Measurements from ENCODE around the gene KSR2.
"Not testable (repeated sequence)": the region's sequence is repeated elsewhere in the genome, so short reads cannot be mapped to it uniquely, and the experiment has no call there.

The KSR2 gene

DNA sequence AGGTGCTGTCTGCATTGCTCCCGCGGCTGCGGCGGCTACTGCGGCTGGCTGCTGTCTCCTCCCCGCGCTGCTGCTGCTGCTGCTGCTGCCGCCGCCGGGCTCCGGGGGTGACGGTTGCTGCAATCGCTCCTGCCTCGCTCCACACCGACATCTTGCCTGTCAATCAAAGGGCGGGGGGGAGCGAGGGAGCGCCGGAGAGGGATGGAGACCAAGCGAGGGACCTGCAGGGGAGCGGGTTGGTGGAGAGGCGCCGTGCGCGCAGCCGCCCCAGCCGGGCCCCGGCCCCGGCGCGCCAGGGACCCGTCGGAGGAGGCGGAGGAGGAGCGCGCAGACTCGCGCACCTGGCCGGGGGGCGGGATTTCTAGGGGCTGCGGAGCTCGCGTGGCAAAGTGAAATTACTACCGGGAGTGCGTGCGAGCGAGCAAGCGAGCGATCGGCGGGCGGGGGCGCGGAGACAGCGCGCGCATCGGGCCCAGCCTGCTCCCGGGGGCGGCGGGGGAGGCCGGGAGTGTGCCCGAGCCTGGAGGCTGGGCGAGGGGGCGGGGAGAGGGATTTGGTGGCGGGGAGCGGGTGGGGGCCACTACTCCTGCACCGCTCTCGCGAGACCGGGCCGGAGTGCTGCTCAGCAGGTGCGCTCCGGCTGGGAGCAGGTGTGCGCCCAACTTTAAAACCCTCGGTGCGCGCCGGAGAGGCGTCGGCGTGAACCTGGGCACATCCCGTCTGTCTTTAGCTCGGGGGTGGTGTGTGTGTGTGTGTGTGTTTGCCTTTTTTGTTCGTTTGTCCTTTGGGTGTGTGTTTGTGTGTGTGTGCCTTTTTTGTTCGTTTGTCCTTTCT, at the start of gene KSR2:
KSR2 (minus strand) TSS at position 165 of the 834 bp plus-strand sequence. CDS start 735 bp downstream, outside the sequence.
- peak; percentile 96 for DNase-seq

DNA sequence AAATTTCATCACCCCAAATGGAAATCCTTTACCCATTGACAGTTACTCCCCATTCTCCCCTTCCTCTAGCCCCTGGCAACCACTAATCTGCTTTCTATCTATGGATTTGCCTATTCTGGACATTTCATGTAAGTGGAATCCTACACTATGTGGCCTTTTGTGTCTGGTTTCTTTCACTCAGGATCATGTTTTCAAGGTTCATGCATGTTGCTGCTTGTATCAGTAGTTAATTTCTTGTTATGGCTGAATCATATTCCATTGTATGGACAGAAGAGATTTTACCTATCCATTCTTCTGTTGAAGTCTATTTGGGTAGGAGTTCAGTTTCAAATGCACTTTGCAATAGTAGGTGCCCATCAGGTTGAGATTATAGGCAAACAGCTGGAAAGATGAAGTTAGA, 49.1 kb upstream of the KSR2 start:
- DNase-seq = no peak

DNA sequence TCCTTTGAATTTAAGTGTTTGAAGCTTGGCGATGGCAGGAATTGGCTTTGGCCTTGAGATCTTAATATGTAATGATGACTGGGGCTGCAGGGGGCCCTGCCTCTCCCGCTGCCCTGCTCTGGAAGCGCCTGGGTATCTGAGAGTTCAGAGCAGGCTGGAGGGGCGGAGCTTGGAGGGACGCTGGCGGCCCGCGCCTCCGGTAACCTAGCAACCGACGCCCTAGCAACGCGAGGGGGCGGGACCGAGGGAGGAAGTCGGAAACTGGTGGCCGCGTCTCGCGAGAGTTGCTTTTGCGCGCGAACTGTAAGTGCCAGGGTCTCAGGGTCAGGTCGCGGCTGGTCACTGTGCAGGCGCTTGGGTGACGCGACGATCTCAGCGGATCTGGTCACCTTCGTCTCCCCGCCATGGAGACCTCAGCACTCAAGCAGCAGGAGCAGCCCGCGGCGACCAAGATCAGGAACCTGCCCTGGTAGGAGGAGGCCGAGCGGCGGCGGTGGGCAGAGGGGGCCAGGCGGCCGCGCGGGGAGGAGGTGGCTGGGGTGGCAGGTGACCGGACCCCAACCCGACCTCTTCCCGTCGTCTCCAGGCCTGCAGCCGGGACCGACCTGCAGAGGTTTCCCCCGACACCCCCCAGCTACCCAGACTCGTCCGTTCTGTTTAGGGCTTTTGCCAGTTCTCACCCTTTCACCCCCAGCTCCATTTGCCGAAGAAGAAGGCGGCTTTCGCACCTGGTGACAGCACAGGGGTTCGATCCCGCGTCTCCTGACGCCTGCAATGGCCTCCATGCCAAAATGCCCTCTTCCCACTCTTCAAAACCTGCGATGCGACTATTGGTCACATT, 47.9 kb upstream of the KSR2 start, which contains the start of gene RFC5:
RFC5 (plus strand) TSS at position 280 of the 841 bp plus-strand sequence; CDS start at position 405, 125 bp downstream.
- DNase-seq = peak; percentile 97

DNA sequence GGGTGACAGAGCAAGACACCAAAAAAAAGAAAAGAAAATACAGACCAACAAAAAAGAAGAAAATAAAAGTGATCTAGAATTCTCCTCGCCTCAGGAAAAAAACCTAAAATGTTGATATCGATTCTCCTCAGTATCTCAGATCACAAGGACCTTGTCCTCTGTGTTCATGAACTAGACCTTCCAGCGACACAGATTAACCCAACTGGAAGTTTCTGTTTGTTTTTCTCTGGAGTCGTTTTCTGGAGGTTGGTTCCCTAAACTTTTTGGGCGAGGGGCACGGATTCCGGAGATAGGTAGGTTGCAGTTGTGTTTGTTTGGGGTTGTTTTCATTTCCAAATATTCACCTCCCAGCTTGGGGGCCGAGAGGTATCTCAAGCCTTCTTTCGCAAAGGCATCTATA, 47.2 kb upstream of the KSR2 start:
- no peak for DNase-seq

DNA sequence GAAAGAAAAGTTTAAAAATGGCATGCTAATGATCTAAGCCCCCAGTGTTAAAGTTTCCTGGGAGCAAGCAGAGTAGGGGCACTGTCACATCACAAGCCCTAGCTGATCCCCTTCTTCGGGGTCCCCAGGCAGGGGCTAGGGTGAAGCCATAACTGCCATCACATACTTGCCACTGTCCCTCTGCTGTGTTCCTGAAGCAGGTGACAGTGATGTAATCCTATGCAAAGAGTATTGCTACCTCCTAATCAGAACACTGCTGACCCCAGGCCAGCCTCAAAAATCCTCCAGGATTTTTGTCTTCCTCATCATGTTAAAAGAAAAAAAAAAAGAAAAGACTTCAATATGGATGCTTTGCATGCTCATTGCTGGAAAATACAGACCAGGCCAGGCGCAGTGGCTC, 46.5 kb upstream of the KSR2 start:
- no peak for DNase-seq

DNA sequence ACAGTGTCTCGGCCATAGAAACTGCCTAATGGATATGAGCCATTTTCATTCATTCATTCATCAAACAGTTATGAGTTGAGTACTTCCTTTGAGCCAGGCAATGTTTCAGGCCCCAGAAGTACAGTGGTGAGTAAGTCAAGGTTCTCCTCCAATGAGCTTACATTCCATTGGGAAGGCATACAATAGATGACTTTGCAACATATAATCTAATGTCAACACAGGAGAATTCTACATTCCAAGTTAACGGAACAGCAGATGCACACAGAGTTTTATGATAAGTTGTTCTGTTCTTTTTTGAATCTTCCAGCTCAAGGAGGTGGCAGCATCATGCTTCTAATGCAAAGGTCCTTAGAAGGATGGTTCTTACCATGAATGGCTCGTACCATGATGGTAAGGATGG, 44.5 kb upstream of the KSR2 start:
- no peak for DNase-seq

DNA sequence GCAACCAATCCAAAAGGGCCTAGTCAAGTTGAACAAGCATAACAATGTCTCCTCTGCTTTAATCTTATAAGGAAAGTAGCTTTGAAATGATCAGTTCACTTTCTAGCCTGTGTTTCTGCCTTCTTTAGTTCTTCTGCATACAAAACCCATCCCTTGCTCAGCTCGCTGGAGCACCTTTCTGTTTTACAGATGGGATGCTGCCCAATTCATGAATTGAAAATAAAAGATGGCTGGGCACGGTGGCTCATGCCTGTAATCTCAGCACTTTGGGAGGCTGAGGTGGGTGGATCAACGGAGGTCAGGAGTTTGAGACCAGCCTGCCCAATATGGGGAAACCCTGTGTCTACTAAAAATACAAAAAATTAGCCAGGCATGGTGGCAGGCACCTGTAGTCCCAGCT, 43.2 kb upstream of the KSR2 start:
- no peak for DNase-seq

DNA sequence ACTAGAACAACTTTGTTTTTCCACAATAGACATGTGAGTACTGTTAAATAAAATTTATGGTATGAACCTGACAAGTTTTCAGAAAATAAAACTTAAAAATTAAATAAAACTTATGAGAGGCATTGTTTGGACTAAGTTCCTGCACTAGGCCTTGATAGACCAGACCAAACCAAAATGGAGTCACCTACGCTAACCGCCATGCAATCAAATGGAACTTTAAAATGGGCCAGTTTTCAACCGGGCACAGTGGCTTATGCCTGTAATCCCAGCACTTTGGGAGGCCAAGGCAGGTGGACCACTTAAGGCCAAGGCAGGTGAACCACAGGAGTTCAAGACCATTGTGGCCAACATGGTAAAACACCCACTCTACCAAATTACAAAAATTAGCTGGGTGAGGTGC, 42.6 kb upstream of the KSR2 start:
- DNase-seq = no peak

DNA sequence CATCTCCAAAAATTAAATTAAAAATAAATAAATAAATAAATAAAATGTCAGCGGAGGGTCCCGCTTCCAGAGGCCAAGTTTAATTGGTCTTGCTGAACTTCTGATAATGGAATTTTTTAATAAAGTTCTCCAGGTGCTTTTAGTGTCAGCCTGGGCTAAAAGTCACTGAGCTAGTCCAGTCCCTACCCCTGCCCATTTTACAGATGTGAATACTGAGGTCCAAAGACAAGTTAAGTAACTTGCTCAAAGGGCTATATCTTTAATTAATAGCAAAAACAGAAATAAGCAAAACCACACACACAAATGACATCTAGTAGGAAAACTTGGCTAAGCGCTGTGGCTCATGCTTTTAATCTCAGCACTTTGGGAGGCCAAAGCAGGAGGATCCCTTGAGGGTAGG, 42.1 kb upstream of the KSR2 start:
- no peak for DNase-seq

DNA sequence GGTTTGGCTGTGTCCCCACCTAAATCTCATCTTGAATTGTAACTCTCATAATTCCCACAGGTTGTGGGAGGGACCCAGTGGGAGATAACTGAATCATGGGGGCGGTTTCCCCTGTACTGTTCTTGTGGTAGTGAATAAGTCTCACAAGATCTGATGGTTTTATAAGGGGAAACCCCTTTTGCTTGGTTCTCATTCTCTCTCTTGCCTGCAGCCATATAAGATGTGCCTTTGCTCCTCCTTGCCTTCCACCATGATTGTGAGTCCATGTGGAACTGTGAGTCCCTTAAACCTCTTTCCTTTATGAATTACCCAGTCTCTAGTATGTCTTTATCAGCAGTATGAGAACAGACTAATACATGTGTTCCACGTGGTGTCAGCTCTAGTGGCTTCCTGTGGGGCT, 31.0 kb upstream of the KSR2 start:
- DNase-seq = not testable (repeated sequence)

DNA sequence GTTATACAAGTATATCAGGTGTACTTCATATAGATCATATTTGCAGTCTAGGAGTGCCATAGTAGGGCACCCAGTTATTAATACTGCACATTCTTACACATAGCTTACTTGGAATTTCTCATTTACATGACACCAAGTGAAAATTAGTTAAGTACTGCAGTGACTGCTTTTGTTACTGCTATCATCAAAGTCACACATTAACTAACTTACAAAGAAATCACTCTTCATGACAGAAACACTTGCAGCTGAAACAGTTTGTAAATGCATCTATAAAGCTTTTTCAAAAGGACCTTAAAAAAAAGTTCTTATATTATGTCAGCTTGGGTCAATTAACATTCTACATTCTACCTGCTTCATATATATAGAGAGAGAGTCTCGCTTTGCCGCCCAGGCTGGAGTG, 29.9 kb upstream of the KSR2 start:
- no peak for DNase-seq

DNA sequence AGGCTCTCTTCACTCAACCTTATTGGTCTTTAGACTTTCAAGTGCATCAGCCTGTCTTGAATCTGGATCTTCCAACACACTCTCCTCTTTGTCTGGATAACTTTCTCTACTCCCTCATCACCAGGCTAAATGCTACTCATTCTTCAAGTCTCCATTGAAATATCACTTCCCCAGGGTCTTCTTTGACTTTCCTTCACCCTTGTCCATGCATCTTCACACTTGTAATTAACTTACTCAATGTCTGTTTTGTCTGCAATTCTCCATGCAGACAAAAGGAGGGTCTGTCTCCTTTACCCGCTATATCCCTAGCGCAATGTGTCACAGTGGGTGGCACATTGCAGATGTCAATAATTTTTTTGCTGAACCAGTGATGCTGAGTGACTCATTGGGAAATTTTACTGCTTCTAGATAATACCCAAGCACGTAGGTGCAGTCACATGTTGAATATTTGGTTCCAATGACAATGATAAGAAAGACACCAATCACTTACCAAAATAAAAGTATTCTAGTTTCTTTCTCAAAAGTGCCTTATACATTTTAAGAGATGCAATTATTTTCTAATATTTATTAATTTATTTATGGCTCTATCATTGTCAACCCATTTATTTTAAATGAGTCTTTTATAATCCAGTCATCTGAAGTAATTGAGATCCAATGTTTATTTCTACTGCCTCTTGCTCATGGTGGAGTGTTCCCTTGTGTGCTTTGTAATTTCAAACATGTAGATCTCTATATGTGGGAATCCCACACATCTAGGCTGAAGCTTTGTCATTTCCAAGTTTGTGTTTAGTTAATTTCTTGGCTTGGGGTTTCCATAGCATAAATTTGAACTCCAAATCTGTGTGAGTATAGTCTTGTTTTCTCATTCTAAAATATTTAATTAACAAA, 26.0 kb upstream of the KSR2 start:
- no peak for DNase-seq

DNA sequence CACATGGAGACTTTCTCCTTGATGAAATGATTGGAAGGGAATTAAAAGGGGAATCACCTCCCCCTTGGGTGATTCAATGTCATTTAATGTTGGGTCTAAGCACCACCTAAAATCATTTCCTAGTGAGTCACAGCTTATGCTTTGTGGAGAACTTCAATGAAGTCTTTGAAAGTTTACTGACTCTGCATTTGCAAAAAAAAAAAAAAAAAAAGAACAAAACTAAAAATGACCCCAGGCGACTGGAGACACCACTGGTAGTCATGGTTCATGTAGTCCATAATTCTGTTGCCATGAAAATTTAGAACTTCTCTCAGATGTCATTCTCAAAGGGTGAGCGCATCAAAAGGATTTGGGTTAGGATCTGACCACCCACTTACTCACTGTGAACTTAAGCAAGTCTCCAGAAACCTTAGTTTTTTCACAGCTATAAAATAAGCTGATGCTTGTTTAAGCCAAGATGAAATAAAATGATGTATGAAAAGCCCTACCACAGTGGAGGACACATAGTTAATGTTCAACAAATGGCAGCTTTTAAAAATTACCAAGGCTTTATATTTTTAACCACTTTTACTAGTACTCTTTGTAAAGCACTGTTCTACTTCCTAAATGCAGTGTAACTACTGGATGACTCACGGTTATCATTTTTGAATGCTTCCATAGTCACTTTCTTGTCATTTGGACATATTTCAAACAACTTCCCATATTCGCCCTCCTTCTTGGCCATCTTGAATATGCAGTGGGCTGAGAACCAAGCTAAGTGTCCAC, 18.1 kb upstream of the KSR2 start:
- no peak for DNase-seq

DNA sequence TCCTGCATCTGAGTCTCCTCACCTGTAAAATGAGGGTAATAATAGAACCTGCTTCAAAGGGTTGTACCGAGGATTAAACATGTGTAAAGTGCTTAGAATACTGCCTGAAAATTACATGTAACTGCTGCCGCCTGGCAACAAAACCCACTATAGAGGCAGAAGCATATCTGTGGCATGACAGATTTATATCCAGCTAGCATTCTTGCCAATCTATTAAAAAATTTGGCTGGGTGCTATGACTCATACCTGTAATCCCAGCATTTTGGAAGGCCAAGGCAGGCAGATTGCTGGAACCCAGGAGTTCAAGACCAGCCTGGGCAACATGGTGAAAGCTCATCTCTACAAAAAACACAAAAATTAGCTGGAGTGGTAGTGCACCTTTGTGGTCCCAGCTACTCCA, 16.4 kb upstream of the KSR2 start:
- DNase-seq = no peak

DNA sequence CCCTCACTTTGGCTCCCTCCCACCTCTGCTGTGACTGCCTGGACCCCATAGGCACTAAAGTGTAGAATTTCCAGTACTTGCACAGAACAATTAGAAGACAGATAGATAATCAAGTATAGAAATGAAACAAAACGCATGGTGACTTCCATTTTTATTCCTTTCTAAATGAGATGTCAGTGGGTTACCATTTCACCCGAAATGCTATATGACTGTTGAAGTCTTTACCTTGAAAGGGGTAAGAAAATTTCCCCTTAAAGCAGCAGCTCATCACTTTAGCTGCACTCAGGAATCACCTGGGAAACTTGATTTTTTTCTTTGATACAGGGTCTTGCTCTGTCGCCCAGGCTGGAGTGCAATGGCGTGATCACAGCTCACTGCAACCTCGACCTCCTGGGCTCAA, 12.5 kb upstream of the KSR2 start:
- no peak for DNase-seq

DNA sequence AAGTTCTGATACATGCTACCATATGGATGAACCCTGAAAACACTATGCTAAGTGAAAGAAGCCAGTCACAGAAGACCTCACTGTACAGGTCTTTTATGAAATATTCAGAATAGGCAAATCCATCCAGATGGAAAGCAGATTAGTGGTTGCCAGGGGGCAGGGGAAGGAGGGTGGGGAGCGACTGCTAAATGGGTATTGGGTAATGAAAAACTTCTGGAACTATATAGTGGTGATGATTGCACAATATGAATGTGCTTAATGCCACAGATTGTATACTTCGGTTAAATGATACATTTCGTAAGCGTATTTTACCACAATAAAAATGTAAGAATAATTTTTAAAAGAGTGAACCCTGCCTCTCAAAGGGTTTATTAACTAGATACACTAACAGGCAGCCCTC, 11.8 kb upstream of the KSR2 start:
- no peak for DNase-seq

DNA sequence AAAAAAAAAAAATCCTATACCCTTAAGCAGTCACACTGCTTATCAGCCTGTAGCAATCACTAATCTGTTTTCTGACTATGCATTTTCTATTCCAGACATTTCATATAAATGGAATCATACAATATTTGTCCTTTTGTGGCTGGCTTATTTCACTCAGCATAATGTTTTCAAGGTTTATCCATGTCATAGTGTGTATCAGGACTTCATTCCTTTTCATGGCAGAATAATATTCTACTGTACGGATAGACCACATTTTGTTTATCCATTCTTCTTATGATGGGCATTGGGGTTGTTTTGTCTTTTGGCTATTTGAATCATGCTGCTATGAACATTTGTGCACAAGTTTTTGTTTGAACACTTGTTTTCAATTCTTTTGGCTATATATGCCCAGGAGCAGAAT, 8.6 kb upstream of the KSR2 start:
- DNase-seq = no peak

DNA sequence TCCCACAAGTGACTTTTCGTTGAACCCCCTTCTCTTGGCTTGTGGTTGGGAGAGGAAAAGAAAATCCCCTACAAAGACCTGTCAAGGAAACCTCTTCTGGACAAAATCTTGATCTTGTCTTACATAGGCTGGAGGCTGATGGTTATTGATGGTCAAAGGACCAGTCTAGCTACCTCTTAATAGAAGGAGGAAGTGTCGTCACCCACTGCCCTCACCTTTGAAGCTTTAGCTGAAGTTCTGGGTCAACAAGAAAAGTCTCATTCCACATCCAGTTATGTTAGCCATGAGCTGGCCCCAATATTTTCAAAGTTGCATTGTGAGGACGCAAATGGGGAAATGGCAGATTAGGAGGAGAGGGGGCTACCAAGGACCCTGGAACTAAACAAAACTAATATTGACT, 6.2 kb upstream of the KSR2 start:
- no peak for DNase-seq

DNA sequence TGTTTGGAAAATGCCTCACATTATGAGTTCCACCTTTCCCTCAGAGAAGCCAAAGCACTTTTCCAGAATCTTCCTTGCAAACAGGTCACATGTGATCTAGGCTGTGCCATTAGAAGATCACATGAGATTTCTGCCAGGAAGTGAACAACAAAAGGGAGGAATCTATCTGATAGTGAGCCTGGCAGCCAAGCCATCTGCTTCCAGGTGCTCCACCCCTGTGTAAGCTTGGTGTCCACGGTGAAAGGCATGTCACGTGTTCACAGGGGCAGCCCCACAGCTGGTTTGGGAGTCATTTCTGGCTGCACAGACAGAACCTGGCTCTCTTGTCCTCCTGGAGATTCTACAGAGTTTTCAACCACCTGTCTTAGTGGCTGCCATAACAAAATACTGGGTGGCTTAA, 3.5 kb upstream of the KSR2 start:
- no peak for DNase-seq

DNA sequence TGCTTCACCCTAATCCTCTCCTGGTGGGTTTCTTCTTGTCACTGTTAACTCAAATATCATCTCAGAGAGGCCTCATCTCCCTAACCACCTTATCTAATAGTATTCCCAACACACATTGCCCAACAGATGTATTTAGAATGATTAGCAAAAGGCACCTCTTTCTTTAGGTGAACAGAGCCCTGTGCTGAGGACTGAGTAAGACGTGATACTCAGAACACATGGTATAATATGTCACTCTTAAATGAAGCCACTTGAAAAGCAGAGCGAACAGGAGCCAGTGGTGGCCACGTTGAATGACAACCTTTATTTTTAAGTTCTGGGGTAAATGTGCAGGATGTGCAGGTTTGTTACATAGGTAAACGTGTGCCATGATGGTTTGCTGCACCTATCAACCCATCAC, 1.5 kb upstream of the KSR2 start:
- DNase-seq = no peak

DNA sequence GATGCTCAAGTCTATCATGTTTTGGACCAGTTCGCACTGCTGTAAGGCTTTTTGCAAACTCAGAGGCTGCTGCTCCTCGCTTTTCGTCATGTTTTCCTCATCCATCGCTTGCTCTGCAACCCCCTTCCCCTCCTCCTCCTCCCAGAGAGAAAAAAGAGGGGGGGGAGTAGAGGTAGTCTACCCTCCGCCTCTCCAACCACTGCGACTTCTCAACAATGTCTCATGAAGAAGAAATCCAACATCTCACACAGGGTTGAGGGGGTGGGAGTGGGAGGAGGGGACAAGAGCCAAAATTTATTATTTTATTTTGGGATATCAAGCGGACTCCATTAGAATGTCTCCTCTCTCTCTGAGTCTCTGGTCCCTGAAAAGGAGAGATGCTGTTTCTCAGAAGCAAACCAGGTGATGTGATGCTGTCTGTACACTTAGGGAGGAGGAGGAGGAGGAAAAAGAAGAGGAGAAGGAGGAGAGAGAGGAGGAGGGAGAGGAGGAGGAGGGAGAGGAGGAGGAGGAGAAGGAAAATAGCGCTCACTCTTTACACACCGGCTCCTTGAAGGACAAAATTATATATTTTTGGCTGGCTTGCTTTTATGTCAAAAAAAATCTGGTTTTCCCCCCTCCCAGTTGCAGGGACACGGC, 520 bp downstream of the KSR2 start:
- DNase-seq = peak; percentile 41

DNA sequence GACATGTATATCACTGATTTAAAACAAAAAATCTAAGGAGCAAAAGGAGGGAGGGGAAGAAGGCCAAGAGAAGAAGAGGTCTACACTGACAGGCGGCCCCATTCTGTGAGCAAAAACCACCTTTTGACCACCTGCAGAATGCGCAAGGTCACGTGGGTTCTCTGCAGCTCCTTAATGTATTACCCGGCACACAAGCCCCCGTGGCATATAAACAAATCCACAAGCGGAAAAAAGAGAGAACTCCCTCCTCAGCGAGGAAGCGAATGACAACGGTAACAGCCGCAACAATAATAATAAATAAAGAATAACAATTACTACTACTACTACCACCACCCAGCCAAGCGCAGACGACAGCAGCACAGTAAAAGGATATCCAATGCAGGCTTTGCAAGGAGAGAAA, 1.3 kb downstream of the KSR2 start:
- DNase-seq = peak; percentile 45
